WTC11 (cell line): ENCODE measurements around the gene UBTD1. TPM values are rescaled to one million over a fixed set of nuclear protein-coding genes. Genes with fewer than 3 reads are reported as not detected.

ENCODE experiments used
- ATAC-seq: fragments of 200-7000 bp; cut with Tn5 transposase; 2 replicates; pipeline ENCODE4 v1.10.0; 2021; ENCODE audit warnings: mild to moderate bottlenecking, moderate library complexity
- CTCF ChIA-PET: fragments of 300-600 bp; sonication (Branson Sonifier 250); formaldehyde crosslinking; loops from one replicate; lab custom pipeline; 2021; ENCODE audit warnings: antibody characterized with exemption; lab: Charles Lee
- POLR2A ChIA-PET: fragments of 350-600 bp; sonication (Branson Sonifier 250); formaldehyde crosslinking; loops from one replicate; lab custom pipeline; 2021; ENCODE audit warnings: antibody characterized with exemption; lab: Charles Lee
- DNase-seq: peaks from one replicate; pipeline ENCODE4 v3.0.0; 2021; ENCODE audit warnings: low spot score
- H3K27ac Mint-ChIP-seq: 2 replicates; pipeline ENCODE4 v1.8.0; 2021; ENCODE audit warnings: mixed read lengths
- H3K27me3 Mint-ChIP-seq: 2 replicates; pipeline ENCODE4 v1.8.0; 2021; ENCODE audit warnings: low read depth, mild to moderate bottlenecking, moderate library complexity, mixed read lengths
- H3K36me3 Mint-ChIP-seq: 2 replicates; pipeline ENCODE4 v1.8.0; 2021; ENCODE audit warnings: mixed read lengths
- H3K4me1 Mint-ChIP-seq: 2 replicates; pipeline ENCODE4 v1.8.0; 2022; ENCODE audit warnings: mixed read lengths
- H3K4me3 Mint-ChIP-seq: 2 replicates; pipeline ENCODE4 v1.8.0; 2021; ENCODE audit warnings: mild to moderate bottlenecking, moderate library complexity, mixed read lengths
- H3K9me3 Mint-ChIP-seq: 2 replicates; pipeline ENCODE4 v1.8.0; 2021; ENCODE audit warnings: mixed read lengths
- ARID4B ChIP-seq: sonication (generic); formaldehyde crosslinking; IDR thresholded peaks from 2 replicates; pipeline ENCODE4 v1.8.0; 2023; ENCODE audit warnings: missing genetic modification reagents, mild to moderate bottlenecking, borderline replicate concordance
- ATF1 ChIP-seq: sonication (generic); formaldehyde crosslinking; IDR thresholded peaks from 2 replicates; pipeline ENCODE4 v1.8.1; 2023; ENCODE audit warnings: mild to moderate bottlenecking, moderate library complexity, missing genetic modification reagents
- ATF3 ChIP-seq: sonication (generic); formaldehyde crosslinking; conservative IDR thresholded peaks from 2 replicates; pipeline ENCODE4 v1.8.1; 2022; ENCODE audit warnings: mild to moderate bottlenecking, missing genetic modification reagents
- CREM ChIP-seq: sonication (generic); formaldehyde crosslinking; IDR thresholded peaks from 2 replicates; pipeline ENCODE4 v1.8.1; 2022; ENCODE audit warnings: mild to moderate bottlenecking, missing genetic modification reagents, moderate library complexity
- ETV6 ChIP-seq: sonication (generic); formaldehyde crosslinking; IDR thresholded peaks from 2 replicates; pipeline ENCODE4 v1.8.1; 2022; ENCODE audit warnings: mild to moderate bottlenecking, missing genetic modification reagents
- GABPB1 ChIP-seq: sonication (generic); formaldehyde crosslinking; IDR thresholded peaks from 2 replicates; pipeline ENCODE4 v1.8.1; 2023; ENCODE audit warnings: mild to moderate bottlenecking, missing genetic modification reagents
- NFATC4 ChIP-seq: fragments of 250-450 bp; sonication (Bioruptor Pico); IDR thresholded peaks from 2 replicates; pipeline ENCODE4 v1.9.0; 2021; ENCODE audit warnings: mild to moderate bottlenecking
- NR1H2 ChIP-seq: sonication (generic); formaldehyde crosslinking; IDR thresholded peaks from 2 replicates; pipeline ENCODE4 v1.9.0; 2021; ENCODE audit warnings: mild to moderate bottlenecking, moderate library complexity, missing genetic modification reagents
- PREB ChIP-seq: sonication (generic); formaldehyde crosslinking; IDR thresholded peaks from 2 replicates; pipeline ENCODE4 v1.8.1; 2022; ENCODE audit warnings: mild to moderate bottlenecking, missing genetic modification reagents, moderate library complexity, borderline replicate concordance
- SP1 ChIP-seq: sonication (generic); formaldehyde crosslinking; conservative IDR thresholded peaks from 2 replicates; pipeline ENCODE4 v1.8.1; 2022; ENCODE audit warnings: missing genetic modification reagents
- TCF7 ChIP-seq: sonication (generic); formaldehyde crosslinking; IDR thresholded peaks from 2 replicates; pipeline ENCODE4 v1.8.0; 2022; ENCODE audit warnings: mild to moderate bottlenecking, low read depth, missing genetic modification reagents, moderate library complexity
- TEAD1 ChIP-seq: sonication (generic); formaldehyde crosslinking; IDR thresholded peaks from 2 replicates; pipeline ENCODE4 v1.8.0; 2022; ENCODE audit warnings: mild to moderate bottlenecking, missing genetic modification reagents
- TEAD4 ChIP-seq: sonication (generic); formaldehyde crosslinking; IDR thresholded peaks from 2 replicates; pipeline ENCODE4 v1.8.0; 2022; ENCODE audit warnings: mild to moderate bottlenecking, missing genetic modification reagents
- ZSCAN18 ChIP-seq: fragments of 250-450 bp; sonication (Bioruptor Pico); IDR thresholded peaks from 2 replicates; pipeline ENCODE4 v2.1.2; 2022; ENCODE audit warnings: mild to moderate bottlenecking, moderate library complexity
- total RNA-seq: library from RNA; stranded (reverse); gene quantifications from 3 replicates; pipeline ENCODE4 v1.2.3, GENCODE V29; 2021
- TF ChIP-seq, protein P1 (sequence below): sonication (generic); formaldehyde crosslinking; IDR thresholded peaks from 2 replicates; pipeline ENCODE4 v1.8.0; 2023; ENCODE audit warnings: missing genetic modification reagents
- TF ChIP-seq, protein P2 (sequence below): sonication (generic); formaldehyde crosslinking; IDR thresholded peaks from 2 replicates; pipeline ENCODE4 v1.8.1; 2023; ENCODE audit warnings: mild to moderate bottlenecking, missing genetic modification reagents
- TF ChIP-seq, protein P3 (sequence below): sonication (generic); formaldehyde crosslinking; IDR thresholded peaks from 2 replicates; pipeline ENCODE4 v1.8.0; 2022; ENCODE audit warnings: mild to moderate bottlenecking, missing genetic modification reagents
- TF ChIP-seq, protein P4 (sequence below): sonication (generic); formaldehyde crosslinking; IDR thresholded peaks from 2 replicates; pipeline ENCODE4 v1.8.1; 2023; ENCODE audit warnings: mild to moderate bottlenecking, missing genetic modification reagents, moderate library complexity

The UBTD1 gene
- total RNA-seq, 1 experiment from 2014 or later = 35.7 TPM

DNA sequence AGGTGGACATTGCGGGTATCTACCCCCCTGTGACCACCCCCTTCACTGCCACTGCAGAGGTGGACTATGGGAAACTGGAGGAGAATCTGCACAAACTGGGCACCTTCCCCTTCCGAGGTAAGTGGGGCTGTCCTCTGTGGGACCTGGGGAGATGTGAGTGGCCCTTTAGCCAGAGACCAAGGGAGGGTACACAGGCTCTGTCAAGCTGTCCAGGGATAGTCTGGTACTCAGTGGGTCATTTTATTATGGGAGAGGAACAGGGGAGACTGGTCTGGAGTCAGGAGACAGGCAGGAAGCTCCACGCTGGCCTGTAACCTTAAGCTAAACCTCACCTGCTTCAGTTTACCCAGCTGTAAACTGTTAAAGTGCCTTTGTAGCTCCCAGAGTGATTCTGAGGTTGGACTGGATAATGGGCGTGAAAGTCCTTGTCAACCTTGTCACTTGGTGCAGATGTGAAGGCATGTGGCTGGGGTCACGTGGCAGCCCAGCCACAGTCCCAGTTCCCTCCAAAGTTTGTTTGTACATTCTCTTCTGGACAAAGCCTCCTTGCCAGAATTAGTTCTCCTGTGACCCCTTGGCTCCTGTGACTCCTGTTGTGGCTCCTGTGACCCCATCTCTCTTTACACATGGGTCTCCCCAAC, 86.2 kb downstream of the UBTD1 start (continued):
- TF ChIP-seq, protein P1, sequence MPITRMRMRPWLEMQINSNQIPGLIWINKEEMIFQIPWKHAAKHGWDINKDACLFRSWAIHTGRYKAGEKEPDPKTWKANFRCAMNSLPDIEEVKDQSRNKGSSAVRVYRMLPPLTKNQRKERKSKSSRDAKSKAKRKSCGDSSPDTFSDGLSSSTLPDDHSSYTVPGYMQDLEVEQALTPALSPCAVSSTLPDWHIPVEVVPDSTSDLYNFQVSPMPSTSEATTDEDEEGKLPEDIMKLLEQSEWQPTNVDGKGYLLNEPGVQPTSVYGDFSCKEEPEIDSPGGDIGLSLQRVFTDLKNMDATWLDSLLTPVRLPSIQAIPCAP (CRISPR knock-in tag) = no peak
- no peak for TF ChIP-seq PREB (CRISPR knock-in tag)
- TF ChIP-seq TEAD1 (CRISPR knock-in tag) = no peak
- no peak for TF ChIP-seq SP1 (CRISPR knock-in tag)

- Mint-ChIP-seq H3K9me3 (no peaks in the 10 kb centered on the region), H3K4me3 (no peak overlapping the region), H3K27ac (no peak overlapping the region), H3K27me3 (no peaks in the 10 kb centered on the region), H3K36me3 (no peaks in the 10 kb centered on the region), H3K4me1 (0 out of 2 replicates have a peak, but pooled peaks cover 7% of the 10 kb centered on the region)
- DNase-seq = no peak
- TF ChIP-seq TEAD4 (CRISPR knock-in tag) (no peak), ETV6 (no peak)
- ATAC-seq = no peak
- CTCF ChIA-PET = interaction anchor here (1.0 to 2.5 kb wide), 5 partner anchors 10 to 124 kb away, joined by 3 to 15 read pairs (median 7); partner anchors contain the start of gene ANKRD2
- POLR2A ChIA-PET = no interaction called here
Observed at GRCh38 chr10:97585439-97585811, 86.7 kb downstream of the UBTD1 start.

DNA sequence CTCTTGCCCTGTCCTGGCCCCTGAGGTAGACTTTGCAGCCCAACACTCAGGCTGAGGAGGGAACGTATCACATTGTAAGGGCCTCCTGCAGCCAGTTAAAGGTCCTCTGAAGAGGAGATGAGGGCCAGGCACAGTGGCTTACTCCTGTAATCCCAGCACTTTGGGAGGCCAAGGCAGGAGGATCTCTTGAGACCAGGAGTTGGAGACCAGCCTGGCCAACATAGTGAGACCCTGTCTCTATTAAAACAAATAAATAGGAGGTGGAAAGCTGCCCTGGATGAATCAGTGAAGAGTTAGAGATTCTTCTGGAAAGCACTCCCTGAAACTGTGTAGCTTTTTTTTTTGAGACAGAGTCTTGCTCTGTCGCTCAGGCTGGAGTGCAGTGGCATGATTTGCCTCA, 88.5 kb downstream of the UBTD1 start:
- H3K4me3 Mint-ChIP-seq = no peak overlapping the region
- DNase-seq (no peak), ATAC-seq (no peak)
- POLR2A ChIA-PET = interaction anchor here (0.7 kb wide), 1 partner anchor 87 kb away, joined by 4 read pairs; no protein-coding TSS in a partner anchor
- H3K27ac Mint-ChIP-seq = no peak overlapping the region
- H3K36me3 Mint-ChIP-seq = no peaks in the 10 kb centered on the region
- H3K27me3 Mint-ChIP-seq = no peaks in the 10 kb centered on the region
- 0 out of 2 replicates have a peak, but pooled peaks cover 7% of the 10 kb centered on the region for H3K4me1 Mint-ChIP-seq
- CTCF ChIA-PET = interaction anchor here (1.1 to 3.4 kb wide), 5 partner anchors 9 to 34 kb away, joined by 3 to 15 read pairs (median 4); partner anchors contain the start of gene ANKRD2
- TF ChIP-seq ATF1 (CRISPR knock-in tag) = no peak
- no peak for TF ChIP-seq GABPB1 (CRISPR knock-in tag)
- TF ChIP-seq ATF3 = no peak
- no peak for TF ChIP-seq TCF7
- TF ChIP-seq CREM (CRISPR knock-in tag) = no peak
- TF ChIP-seq, protein P2, sequence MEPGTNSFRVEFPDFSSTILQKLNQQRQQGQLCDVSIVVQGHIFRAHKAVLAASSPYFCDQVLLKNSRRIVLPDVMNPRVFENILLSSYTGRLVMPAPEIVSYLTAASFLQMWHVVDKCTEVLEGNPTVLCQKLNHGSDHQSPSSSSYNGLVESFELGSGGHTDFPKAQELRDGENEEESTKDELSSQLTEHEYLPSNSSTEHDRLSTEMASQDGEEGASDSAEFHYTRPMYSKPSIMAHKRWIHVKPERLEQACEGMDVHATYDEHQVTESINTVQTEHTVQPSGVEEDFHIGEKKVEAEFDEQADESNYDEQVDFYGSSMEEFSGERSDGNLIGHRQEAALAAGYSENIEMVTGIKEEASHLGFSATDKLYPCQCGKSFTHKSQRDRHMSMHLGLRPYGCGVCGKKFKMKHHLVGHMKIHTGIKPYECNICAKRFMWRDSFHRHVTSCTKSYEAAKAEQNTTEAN (CRISPR knock-in tag) = no peak
- TF ChIP-seq NR1H2 (CRISPR knock-in tag) = no peak
- TF ChIP-seq, protein P3, sequence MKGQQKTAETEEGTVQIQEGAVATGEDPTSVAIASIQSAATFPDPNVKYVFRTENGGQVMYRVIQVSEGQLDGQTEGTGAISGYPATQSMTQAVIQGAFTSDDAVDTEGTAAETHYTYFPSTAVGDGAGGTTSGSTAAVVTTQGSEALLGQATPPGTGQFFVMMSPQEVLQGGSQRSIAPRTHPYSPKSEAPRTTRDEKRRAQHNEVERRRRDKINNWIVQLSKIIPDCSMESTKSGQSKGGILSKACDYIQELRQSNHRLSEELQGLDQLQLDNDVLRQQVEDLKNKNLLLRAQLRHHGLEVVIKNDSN (CRISPR knock-in tag) = no peak
- TF ChIP-seq, protein P4, sequence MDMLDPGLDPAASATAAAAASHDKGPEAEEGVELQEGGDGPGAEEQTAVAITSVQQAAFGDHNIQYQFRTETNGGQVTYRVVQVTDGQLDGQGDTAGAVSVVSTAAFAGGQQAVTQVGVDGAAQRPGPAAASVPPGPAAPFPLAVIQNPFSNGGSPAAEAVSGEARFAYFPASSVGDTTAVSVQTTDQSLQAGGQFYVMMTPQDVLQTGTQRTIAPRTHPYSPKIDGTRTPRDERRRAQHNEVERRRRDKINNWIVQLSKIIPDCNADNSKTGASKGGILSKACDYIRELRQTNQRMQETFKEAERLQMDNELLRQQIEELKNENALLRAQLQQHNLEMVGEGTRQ (CRISPR knock-in tag) = no peak
- TF ChIP-seq NFATC4 (CRISPR knock-in tag) = no peak
- no peak for TF ChIP-seq ARID4B
- TF ChIP-seq ZSCAN18 (CRISPR knock-in tag) = no peak
- H3K9me3 Mint-ChIP-seq = no peaks in the 10 kb centered on the region
